Caco-2 (cell line): ENCODE data around the gene TAOK2. TPM values are rescaled to one million over a fixed set of nuclear protein-coding genes. Genes with fewer than 3 reads are reported as not detected.

ENCODE experiments used
- BruUV-seq: library from RNA; stranded (reverse); fragments of 400-500 nt; replicated peaks from 2 replicates; lab custom pipeline; 2021; lab: Mats Ljungman, UMichigan
- CTCF ChIA-PET: fragments of 300-600 bp; sonication (Branson Sonifier 250); formaldehyde crosslinking; loops from one replicate; lab custom pipeline; 2022; ENCODE audit warnings: antibody characterized with exemption; lab: Charles Lee
- POLR2A ChIA-PET: fragments of 300-600 bp; sonication (Branson Sonifier 250); formaldehyde crosslinking; loops from one replicate; lab custom pipeline; 2022; ENCODE audit warnings: antibody characterized with exemption; lab: Charles Lee
- DNase-seq, 2 experiments: peaks; one replicate each; pipeline versions ENCODE4 v3.0.0 to v3.0.0-alpha.2; 2020 to 2022
- H3K27me3 ChIP-seq: replicated peaks from 2 replicates; pipeline ENCODE4 v1.6.0; 2011; ENCODE audit warnings: low read length; ENCODE audit not compliant: control insufficient read depth, insufficient read depth
- H3K36me3 ChIP-seq: 2 replicates; pipeline ENCODE4 v1.5.1; 2011; ENCODE audit warnings: low read length; ENCODE audit not compliant: control insufficient read depth, insufficient read depth
- H3K4me1 ChIP-seq: fragments of 250-450 bp; sonication (Bioruptor Pico); 2 replicates; pipeline ENCODE4 v1.5.1; 2020; ENCODE audit warnings: mild to moderate bottlenecking
- H3K4me3 ChIP-seq: 2 replicates; pipeline ENCODE4 v1.5.1; 2011; ENCODE audit warnings: low read depth, mild to moderate bottlenecking, control low read depth, low read length
- H3K9me3 ChIP-seq: fragments of 250-450 bp; sonication (Bioruptor Pico); 2 replicates; pipeline ENCODE4 v1.5.1; 2020; ENCODE audit warnings: mild to moderate bottlenecking, moderate library complexity
- H3K27ac Mint-ChIP-seq: one replicate; pipeline ENCODE4 v1.8.0; 2022; ENCODE audit warnings: mixed read lengths; ENCODE audit not compliant: unreplicated experiment
- H3K27me3 Mint-ChIP-seq: one replicate; pipeline ENCODE4 v1.8.0; 2022; ENCODE audit warnings: mixed read lengths; ENCODE audit not compliant: insufficient read depth, unreplicated experiment
- H3K36me3 Mint-ChIP-seq: one replicate; pipeline ENCODE4 v1.8.0; 2022; ENCODE audit warnings: mild to moderate bottlenecking, mixed read lengths; ENCODE audit not compliant: insufficient read depth, unreplicated experiment
- H3K4me1 Mint-ChIP-seq: one replicate; pipeline ENCODE4 v1.8.0; 2022; ENCODE audit warnings: low read depth, mixed read lengths; ENCODE audit not compliant: unreplicated experiment
- H3K4me3 Mint-ChIP-seq: one replicate; pipeline ENCODE4 v1.8.0; 2022; ENCODE audit warnings: mild to moderate bottlenecking, moderate library complexity, mixed read lengths; ENCODE audit not compliant: unreplicated experiment
- H3K9me3 Mint-ChIP-seq: one replicate; pipeline ENCODE4 v1.8.0; 2022; ENCODE audit warnings: mixed read lengths; ENCODE audit not compliant: unreplicated experiment
- intact Hi-C: fragments of 100-400 bp; cut with micrococcal nuclease; formaldehyde crosslinking; loops from one replicate; pipeline ENCODE4 v1.10.0; 2022; ENCODE audit not compliant: unreplicated experiment
- total RNA-seq: library from RNA; stranded (reverse); gene quantifications from 2 replicates; pipeline ENCODE4 v1.2.3, GENCODE V29; 2022
- TF ChIP-seq, protein P1 (sequence below), 2 experiments: fragments of 200-600 bp in 1 of 2; IDR thresholded peaks; 1 replicate in 1 of 2; 2 replicates in 1 of 2; pipeline versions ENCODE4 v1.5.1 to v1.8.0; 2011 to 2022; ENCODE audit warnings: antibody characterized with exemption in 1 of 2, control low read depth in 1 of 2, inconsistent platforms in 1 of 2, low read depth in 1 of 2, low read length in 1 of 2, mild to moderate bottlenecking in 1 of 2, moderate library complexity in 1 of 2; ENCODE audit not compliant: insufficient read depth in 1 of 2, severe bottlenecking in 1 of 2, unreplicated experiment in 1 of 2

TAOK2 gene
- total RNA-seq, 1 experiment from 2014 or later, result 47.1 TPM

DNA sequence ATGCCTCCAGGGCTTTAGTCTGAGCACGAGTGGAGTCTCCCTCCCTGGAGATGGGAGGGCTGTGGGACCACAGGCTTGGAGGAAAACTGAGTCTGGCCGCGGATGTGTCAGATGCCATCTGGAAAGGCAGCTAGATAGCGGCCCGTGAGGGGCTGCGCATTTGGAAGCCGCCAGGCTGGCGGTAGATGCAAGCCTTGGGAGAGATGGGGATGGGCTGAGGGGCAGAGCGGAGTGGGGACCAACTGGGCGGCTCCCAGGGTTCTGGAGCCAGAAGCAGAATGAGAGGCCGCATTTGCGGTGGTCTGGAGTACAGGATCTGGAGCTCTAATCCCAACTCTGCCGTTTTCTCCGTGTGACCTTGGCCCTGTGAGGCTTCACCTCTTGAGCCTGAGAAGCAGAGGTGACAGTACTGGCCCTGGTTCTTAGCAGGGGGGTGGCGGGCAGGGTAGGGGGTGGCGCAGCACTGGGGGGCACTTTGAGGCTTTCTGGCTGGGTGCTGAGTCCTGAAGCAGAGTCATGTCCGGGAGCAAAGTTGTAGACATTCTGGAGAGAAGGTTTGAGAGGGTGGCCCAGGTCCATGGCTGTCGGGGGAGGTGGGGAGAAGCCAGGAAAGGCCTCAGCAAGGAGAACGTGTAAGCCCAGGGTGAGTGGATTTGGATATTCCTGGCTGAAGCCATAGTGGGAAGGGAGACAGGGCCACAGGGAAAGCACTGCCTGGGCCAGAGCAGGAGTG lies 29.1 kb downstream of the TAOK2 start:
- TF ChIP-seq, protein P1, sequence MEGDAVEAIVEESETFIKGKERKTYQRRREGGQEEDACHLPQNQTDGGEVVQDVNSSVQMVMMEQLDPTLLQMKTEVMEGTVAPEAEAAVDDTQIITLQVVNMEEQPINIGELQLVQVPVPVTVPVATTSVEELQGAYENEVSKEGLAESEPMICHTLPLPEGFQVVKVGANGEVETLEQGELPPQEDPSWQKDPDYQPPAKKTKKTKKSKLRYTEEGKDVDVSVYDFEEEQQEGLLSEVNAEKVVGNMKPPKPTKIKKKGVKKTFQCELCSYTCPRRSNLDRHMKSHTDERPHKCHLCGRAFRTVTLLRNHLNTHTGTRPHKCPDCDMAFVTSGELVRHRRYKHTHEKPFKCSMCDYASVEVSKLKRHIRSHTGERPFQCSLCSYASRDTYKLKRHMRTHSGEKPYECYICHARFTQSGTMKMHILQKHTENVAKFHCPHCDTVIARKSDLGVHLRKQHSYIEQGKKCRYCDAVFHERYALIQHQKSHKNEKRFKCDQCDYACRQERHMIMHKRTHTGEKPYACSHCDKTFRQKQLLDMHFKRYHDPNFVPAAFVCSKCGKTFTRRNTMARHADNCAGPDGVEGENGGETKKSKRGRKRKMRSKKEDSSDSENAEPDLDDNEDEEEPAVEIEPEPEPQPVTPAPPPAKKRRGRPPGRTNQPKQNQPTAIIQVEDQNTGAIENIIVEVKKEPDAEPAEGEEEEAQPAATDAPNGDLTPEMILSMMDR (IDR thresholded peaks at IDR 0.05; ENCODE audit: insufficient read depth in 1 of 2, low read depth in 1 of 2, low read length in 1 of 2, severe bottlenecking in 1 of 2, unreplicated experiment in 1 of 2), result no peak
- Histone ChIP-seq H3K4me1 (no peaks in the 10 kb centered on the region), H3K27me3 (no peaks in the 10 kb centered on the region), H3K4me3 (no peak overlapping the region), H3K36me3 (no peaks in the 10 kb centered on the region), H3K9me3 (no peaks in the 10 kb centered on the region)
- no peaks in the 10 kb centered on the region for H3K9me3 Mint-ChIP-seq
- H3K27ac Mint-ChIP-seq, result no peak overlapping the region
- no TSS peak for BruUV-seq
- H3K36me3 Mint-ChIP-seq, result peaks cover 28% of the 10 kb centered on the region
- H3K4me3 Mint-ChIP-seq, result no peak overlapping the region
- DNase-seq, result no peak
- intact Hi-C loops, result no loop called here
- CTCF ChIA-PET, result no interaction called here
- H3K4me1 Mint-ChIP-seq, result no peaks in the 10 kb centered on the region
- POLR2A ChIA-PET, result no interaction called here
- no peaks in the 10 kb centered on the region for H3K27me3 Mint-ChIP-seq

DNA sequence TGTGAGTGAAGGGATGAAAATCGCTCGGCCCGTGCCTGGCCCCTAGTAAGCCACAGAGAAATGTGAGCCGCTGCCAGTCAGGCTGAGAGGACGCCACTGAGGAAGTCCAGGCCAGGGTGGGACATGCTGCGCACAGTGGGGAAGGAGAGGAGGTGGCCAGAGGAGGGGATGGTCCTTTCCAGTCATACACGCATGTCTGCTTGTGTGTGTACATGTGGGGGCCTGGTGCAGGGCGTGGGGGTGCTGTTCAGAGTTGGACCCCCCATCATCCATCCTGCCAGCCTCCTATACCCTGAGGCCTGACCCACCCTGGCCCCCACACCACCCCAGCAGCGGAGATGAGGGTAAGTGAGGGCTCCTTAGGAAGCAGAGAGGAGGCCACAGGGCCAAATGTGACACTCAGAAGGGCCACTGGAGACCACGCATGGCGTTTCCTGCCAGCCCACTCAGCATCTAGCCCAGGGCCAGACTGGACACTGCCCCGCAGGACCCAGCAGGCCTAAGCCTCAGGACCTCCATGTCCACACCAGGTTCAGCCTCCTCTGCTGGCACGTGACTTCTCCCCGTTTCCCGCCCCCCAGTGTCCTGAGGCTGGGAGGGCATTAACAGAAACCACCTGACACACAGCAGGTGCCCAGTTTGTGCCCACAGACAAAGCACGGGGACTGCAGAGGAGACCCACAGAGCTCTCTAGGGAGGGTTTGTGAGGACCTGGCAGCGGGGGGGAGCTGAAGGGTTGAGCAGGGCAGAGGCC lies 30.2 kb downstream of the TAOK2 start:
- no peak overlapping the region for H3K27ac Mint-ChIP-seq
- BruUV-seq, result no TSS peak
- no peaks in the 10 kb centered on the region for H3K4me1 Mint-ChIP-seq
- Histone ChIP-seq H3K36me3 (no peaks in the 10 kb centered on the region), H3K4me1 (no peaks in the 10 kb centered on the region), H3K4me3 (no peak overlapping the region), H3K27me3 (no peaks in the 10 kb centered on the region), H3K9me3 (no peaks in the 10 kb centered on the region)
- ChIA-PET CTCF (interaction anchor here (2.4 kb wide), 1 partner anchor 104 kb away, joined by 9 read pairs; the partner anchor contains the start of genes ASPHD1 and SEZ6L2), POLR2A (no interaction called here)
- H3K27me3 Mint-ChIP-seq, result no peaks in the 10 kb centered on the region
- H3K36me3 Mint-ChIP-seq, result peaks cover 25% of the 10 kb centered on the region
- H3K9me3 Mint-ChIP-seq, result no peaks in the 10 kb centered on the region
- TF ChIP-seq, protein P1 (IDR thresholded peaks at IDR 0.05; ENCODE audit: insufficient read depth in 1 of 2, low read depth in 1 of 2, low read length in 1 of 2, severe bottlenecking in 1 of 2, unreplicated experiment in 1 of 2), result no peak
- intact Hi-C loops, result no loop called here
- H3K4me3 Mint-ChIP-seq, result no peak overlapping the region
- no peak for DNase-seq

DNA sequence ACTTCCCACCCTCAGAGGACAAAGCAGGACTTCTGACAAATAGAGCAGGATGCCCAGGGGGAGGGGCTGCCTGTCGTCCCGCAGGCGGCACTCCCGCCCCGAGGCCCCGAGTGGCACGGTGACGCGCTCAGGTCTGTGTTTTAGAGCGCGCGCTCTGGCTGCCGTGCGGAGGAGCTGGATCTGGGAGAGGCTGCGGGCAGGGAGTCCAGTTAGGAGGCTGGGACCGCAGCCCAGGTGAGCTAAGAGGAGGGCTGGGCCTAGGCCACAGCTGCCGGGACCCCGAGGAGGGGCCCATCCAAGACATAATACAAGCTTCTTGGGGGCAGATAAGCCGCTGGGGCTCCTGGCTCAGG lies 30.7 kb downstream of the TAOK2 start:
- Histone ChIP-seq H3K4me3 (no peak overlapping the region), H3K36me3 (no peaks in the 10 kb centered on the region), H3K27me3 (no peaks in the 10 kb centered on the region), H3K9me3 (no peaks in the 10 kb centered on the region), H3K4me1 (no peaks in the 10 kb centered on the region)
- DNase-seq, result no peak
- Mint-ChIP-seq H3K27ac (no peak overlapping the region), H3K4me1 (no peaks in the 10 kb centered on the region), H3K36me3 (peaks cover 20% of the 10 kb centered on the region), H3K9me3 (no peaks in the 10 kb centered on the region), H3K27me3 (no peaks in the 10 kb centered on the region), H3K4me3 (no peak overlapping the region)
- POLR2A ChIA-PET, result no interaction called here
- intact Hi-C loops, result no loop called here
- BruUV-seq, result no TSS peak
- CTCF ChIA-PET, result interaction anchor here (1.5 to 2.4 kb wide), 2 partner anchors 78 to 104 kb away, joined by 5 to 9 read pairs; partner anchors contain the start of genes ASPHD1, KCTD13 and SEZ6L2
- TF ChIP-seq, protein P1 (IDR thresholded peaks at IDR 0.05; ENCODE audit: insufficient read depth in 1 of 2, low read depth in 1 of 2, low read length in 1 of 2, severe bottlenecking in 1 of 2, unreplicated experiment in 1 of 2), result no peak
